GM12891 (cell line): ENCODE data around the gene ANO9.

Experiments
- POLR2A ChIP-seq: IDR thresholded peaks from 2 replicates; pipeline ENCODE4 v1.6.1; 2011; ENCODE audit warnings: low read depth, low read length, control low read depth
- POLR2AphosphoS5 ChIP-seq: IDR thresholded peaks from 2 replicates; pipeline ENCODE4 v1.6.1; 2011; ENCODE audit warnings: low read depth, low read length, control low read depth
- SPI1 ChIP-seq: IDR thresholded peaks from 2 replicates; pipeline ENCODE4 v1.6.1; 2011; ENCODE audit warnings: low read depth, low read length, control low read depth
- TAF1 ChIP-seq: IDR thresholded peaks from 2 replicates; pipeline ENCODE4 v1.6.1; 2011; ENCODE audit warnings: low read depth, low read length, control low read depth

DNA sequence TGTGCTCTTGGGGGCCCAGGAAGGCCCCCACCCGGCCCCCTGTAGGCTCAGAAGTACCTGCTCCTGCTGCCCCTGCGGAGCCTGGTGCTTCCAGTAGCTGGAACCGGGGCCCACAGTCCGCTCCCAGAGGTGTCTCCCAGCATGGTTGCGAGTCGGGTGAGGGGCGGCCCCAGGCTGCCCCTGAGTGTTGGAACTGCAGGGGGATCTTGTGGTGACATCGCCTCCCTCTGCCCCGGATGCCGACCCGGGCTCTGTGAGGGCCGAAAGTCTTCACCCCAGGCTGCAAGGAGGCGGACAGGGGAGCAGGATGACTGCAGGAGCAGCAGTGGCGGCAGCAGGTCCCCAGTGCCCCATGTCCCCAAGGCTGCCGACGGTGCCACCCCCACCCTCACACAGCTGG is 57.3 kb downstream of the ANO9 start:
- TF ChIP-seq POLR2A: no peak
- no peak for TF ChIP-seq POLR2AphosphoS5
- TF ChIP-seq TAF1: no peak
- no peak for TF ChIP-seq SPI1
